ENCODE results near the gene TMEM63B.
"Not testable (repeated sequence)": the region's sequence is repeated elsewhere in the genome, so short reads cannot be mapped to it uniquely, and the experiment has no call there.

The TMEM63B gene

DNA sequence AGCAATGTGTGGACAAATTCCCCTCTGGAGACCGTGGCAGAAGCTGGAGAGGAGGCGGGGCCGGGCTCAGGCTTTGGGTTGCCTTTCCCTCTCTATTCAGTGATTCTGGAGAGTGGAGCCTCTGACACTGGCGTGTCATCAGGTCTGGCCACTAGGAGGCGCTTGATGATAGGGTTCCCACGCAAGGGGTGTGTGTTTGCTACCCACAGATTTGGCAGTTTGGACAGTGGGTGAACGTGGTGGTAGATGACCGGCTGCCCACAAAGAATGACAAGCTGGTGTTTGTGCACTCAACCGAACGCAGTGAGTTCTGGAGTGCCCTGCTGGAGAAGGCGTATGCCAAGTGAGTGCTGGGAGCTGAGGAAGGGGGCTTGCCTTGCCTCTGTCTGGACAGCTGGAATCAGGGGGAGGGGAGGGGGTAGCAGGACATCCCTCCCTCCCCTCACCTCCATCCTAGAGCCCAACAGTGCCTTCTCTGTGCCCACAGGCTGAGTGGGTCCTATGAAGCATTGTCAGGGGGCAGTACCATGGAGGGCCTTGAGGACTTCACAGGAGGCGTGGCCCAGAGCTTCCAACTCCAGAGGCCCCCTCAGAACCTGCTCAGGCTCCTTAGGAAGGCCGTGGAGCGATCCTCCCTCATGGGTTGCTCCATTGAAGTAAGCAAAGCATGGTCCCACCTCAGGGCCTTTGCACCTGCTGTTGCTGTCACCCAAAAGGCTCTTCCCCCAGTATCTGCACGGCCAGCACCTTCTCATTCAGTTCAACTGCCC is 45.6 kb downstream of the TMEM63B start:
- peak; percentile 68 for DNase-seq

DNA sequence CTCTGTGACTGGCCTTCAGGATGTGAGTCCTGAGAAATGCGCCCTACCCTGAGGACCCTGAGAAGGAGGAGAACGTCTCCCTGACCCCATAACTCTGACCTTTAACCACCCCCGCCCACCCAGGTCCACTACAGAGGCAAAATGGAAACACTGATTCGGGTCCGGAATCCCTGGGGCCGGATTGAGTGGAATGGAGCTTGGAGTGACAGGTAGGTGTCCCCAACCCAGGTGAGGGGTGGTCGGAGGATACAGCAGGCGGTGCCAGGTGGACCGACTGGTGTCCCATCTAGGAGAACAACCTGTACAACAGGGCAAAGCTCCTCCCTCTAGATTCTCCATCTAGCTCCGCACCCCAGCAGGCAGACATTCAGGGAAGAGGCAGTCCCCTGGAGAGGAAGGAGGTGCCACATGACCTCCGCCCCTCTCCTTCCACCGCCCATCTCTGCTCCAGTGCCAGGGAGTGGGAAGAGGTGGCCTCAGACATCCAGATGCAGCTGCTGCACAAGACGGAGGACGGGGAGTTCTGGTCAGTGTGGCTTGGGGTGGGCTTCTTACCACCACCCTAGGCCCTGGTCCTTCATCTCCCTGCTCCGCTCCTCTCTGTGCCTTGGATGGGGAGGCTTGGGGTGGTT is 48.9 kb downstream of the TMEM63B start:
- no peak for DNase-seq

- no peak for DNase-seq
Observed at GRCh38 chr6:44176762-44177509, 49.6 kb downstream of the TMEM63B start.

DNA sequence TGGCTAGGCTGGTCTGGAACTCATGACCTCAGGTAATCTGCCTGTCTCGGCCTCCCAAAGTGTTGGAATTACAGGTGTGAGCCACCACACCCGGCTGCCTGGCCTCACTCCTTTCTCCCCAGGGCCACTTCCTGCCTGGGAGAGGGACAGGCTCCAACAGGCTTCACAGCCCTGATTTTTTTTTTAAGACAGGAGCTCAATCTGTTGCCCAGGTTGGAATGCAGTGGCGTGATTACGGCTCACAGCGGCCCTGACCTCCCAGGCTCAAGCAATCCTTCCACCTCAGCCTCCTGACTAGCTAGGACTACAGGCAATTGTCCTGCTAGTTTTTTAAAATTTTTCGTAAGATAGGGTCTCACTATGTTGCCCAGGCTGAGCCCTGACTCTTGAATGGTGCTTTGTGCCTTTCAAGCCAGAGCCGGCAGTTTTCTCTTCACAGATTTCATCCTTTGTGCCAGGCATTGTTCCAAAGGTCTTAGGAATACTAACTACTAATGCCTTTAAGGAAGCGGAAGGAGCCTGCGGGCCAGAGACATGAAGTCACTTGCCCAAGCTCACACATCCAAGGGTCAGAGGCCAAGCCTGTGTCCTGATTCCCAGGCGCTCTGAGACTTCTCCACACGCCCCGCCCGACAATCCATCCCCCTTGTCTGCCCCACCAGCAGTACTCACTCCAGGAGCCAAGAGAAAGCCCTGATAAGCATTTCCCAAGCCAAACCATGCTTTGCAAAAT is 50.5 kb downstream of the TMEM63B start:
- DNase-seq = no peak

- DNase-seq = no peak
Observed at GRCh38 chr6:44178424-44179071, 51.2 kb downstream of the TMEM63B start.

- no peak for DNase-seq
Observed at GRCh38 chr6:44179072-44179536, 51.8 kb downstream of the TMEM63B start.

- no peak for DNase-seq
Observed at GRCh38 chr6:44179648-44180047, 52.3 kb downstream of the TMEM63B start.

DNA sequence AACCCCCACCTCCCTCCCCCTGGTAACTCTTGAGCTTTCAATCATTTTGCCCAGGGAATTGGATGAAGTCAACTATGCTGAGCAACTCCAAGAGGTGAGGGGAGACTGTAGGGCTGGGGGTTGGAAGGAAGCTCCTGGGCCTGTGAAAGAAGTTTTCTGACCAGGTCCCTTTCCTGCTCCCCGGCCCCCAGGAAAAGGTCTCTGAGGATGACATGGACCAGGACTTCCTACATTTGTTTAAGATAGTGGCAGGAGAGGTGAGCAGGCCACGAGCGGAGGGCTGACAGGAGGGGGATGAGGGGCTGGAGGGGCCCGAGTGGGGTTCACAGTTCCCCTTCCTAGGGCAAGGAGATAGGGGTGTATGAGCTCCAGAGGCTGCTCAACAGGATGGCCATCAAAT is 53.1 kb downstream of the TMEM63B start:
- no peak for DNase-seq

DNA sequence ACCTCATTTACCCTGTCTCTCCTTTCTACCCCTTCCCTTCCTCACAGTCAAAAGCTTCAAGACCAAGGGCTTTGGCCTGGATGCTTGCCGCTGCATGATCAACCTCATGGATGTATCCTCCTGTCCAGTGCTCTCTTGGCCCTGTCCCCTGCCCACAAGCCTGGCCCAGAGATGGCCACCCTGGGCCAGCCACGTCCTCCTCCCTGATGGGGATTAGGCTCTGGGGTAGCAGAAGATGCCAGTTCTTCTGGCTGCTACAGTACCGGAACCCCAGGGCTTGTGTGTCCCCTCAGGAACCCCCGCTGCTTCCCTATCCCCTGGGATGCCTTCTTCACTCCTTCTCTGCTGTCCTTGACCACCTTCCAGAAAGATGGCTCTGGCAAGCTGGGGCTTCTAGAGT is 53.5 kb downstream of the TMEM63B start:
- DNase-seq = no peak

DNA sequence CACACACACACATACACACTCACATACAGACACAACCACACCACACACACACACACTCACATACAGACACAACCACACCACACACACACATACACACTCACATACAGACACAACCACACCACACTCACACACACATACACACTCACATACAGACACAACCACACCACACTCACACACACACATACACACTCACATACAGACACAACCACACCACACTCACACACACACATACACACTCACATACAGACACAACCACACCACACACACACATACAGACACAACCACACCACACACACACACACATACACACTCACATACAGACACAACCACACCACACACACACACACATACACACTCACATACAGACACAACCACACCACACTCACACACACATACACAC is 54.4 kb downstream of the TMEM63B start:
- not testable (repeated sequence) for DNase-seq

GRCh38 chr6:44182911-44183390 is 55.6 kb downstream of the TMEM63B start:
- no peak for DNase-seq

GRCh38 chr6:44183783-44184182 is 56.4 kb downstream of the TMEM63B start:
- no peak for DNase-seq

GRCh38 chr6:44185356-44185755 is 58.0 kb downstream of the TMEM63B start:
- DNase-seq = not testable (repeated sequence)

DNA sequence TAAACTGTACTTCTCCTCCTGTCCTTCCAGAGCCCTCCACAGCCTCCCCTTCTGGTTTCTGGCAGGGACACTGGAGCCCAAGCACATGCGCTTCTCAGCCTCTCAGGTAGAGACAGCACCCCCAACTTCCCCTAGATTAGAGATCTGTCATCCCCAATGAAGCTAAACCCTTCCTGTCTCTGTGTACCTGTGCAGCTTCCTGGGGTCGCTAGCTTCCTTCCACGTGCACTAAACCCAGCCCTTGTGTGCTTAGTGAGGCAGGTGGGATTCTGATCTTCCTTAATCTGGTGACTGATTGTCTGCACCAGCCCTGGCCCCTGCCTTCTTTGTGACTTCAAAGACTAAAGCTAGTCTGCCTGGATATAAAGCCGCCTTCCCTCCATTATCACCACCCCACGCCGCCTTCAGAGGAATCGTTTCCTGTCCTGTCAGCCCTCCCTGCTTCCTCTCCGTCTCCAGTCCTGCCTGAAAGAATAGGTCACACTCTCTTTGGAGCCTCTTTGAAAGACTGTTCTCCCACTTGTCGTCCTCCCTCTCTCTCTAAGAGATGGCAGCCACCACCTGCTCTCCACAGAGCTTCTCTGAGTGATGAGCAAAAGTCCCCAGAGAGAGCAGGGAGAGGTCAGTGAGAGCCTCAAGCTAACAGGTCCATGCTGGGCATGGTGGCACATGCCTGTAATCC is 58.7 kb downstream of the TMEM63B start:
- no peak for DNase-seq

DNA sequence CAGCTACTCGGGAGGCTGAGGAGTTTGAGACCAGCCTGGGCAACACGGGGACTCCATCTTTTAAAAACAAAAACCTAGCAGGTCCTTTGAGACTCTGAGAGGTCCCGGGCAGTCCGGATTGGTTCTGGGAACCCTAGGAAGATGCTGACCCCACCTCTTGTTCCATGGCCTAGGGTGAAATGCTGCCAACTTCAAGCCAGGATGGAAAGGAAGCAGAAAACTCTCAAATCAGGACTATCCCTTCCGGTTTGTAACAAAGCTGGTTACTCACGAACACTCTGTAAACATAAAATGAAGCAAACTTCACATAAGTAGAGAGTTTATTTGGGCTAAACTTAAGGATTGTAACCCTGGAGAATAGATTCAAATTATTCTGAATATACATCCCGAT is 59.3 kb downstream of the TMEM63B start:
- no peak for DNase-seq

DNA sequence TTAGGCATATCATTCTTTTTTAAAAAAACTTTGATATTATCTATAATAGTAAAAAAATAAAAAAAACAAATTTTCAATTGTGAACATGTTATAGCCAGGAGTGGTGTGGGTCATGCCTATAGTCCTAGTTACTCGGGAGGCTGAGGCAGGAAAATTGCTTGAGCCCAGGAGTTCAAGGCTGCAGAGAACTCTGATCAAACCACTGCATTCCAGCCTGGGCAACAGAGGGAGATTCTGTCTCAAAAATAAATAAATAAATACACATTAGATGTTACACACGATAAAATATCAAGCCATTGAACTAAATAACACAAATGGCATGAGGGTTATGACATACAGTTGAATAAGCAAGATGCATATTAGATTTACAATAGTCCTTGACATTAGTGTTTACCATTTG is 61.5 kb downstream of the TMEM63B start:
- DNase-seq = no peak

GRCh38 chr6:44189257-44189656 is 61.9 kb downstream of the TMEM63B start:
- DNase-seq = no peak

GRCh38 chr6:44190715-44191114 is 63.4 kb downstream of the TMEM63B start:
- DNase-seq = no peak

GRCh38 chr6:44192428-44193041 is 65.2 kb downstream of the TMEM63B start:
- no peak for DNase-seq

DNA sequence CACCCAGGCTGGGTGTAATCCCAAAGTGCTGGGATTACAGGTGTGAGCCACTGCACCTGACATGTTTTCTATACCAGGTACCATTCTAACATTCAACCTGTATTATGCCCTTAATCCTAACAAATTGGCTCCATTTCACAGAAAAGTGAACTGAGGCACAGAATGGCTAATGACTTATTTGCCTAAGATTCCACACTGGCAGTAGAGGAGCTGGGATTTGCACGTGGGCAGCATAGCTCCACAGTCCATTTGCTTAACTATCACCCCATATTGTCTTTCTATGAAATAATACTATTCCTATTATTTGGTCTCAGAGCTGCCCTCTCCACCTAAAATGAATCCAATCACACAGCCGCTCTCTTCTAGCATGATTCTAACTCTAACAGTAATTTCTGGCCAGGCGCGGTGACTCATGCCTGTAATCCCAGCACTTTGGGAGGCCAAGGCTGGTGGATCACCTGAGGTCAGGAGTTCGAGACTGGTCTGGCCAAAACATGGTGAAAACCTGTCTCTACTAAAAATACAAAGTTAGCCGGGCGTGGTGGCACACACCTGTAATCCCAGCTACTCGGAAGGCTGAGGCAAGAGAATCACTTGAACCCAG is 66.1 kb downstream of the TMEM63B start:
- DNase-seq = no peak

Data from right kidney (tissue), 1 donor.